OCI-LY3 (cell line): Measurements from ENCODE around the gene OOSP2.

ENCODE experiments used
- EZH2phosphoT487 ChIP-seq: fragments of 200-600 bp; shearing (Covaris generic); IDR thresholded peaks from 2 replicates; pipeline ENCODE4 v1.6.1; 2018; ENCODE audit warnings: antibody characterized with exemption, mixed run types, low read depth
- TF ChIP-seq, protein P1 (sequence below): fragments of 200-600, 300-600 bp; sonication (generic); IDR thresholded peaks from 2 replicates; pipeline ENCODE4 v1.5.1; 2014; ENCODE audit warnings: antibody characterized with exemption, low read length, low read depth

DNA sequence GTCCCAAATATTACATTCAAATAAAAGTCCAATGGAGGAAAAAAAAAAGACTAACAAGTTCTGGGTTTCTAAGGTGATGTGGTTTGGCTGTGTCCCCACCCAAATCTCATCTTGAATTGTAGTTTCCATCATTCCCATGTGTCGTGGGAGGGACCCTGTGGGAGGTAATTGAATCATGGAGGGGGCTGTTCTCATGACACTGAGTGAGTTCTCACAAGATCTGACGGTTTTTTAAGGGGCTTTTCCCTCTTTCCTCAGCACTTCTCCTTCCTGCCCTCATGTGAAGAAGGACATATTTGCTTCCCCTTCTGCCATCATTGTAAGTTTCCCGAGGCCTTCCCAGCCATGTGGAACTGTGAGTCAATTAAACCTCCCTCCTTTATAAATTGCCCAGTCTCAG lies 40.3 kb downstream of the OOSP2 start:
- TF ChIP-seq, protein P1, sequence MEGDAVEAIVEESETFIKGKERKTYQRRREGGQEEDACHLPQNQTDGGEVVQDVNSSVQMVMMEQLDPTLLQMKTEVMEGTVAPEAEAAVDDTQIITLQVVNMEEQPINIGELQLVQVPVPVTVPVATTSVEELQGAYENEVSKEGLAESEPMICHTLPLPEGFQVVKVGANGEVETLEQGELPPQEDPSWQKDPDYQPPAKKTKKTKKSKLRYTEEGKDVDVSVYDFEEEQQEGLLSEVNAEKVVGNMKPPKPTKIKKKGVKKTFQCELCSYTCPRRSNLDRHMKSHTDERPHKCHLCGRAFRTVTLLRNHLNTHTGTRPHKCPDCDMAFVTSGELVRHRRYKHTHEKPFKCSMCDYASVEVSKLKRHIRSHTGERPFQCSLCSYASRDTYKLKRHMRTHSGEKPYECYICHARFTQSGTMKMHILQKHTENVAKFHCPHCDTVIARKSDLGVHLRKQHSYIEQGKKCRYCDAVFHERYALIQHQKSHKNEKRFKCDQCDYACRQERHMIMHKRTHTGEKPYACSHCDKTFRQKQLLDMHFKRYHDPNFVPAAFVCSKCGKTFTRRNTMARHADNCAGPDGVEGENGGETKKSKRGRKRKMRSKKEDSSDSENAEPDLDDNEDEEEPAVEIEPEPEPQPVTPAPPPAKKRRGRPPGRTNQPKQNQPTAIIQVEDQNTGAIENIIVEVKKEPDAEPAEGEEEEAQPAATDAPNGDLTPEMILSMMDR: no peak
- TF ChIP-seq EZH2phosphoT487: no peak
